MM.1S (cell line): Measurements from ENCODE around the gene C6orf62.
A peak's percentile ranks its signal among the peaks of the same experiment; 100 is the strongest.

ENCODE experiments used
- DNase-seq: peaks from one replicate; pipeline ENCODE4 v3.0.0-alpha.2; 2015
- H2AFZ ChIP-seq: fragments of 300-600 bp; sonication (generic); 2 replicates; pipeline ENCODE4 v1.6.0; 2016; ENCODE audit warnings: antibody characterized with exemption, low read length
- H3F3A ChIP-seq: fragments of 300-600 bp; sonication (generic); 2 replicates; pipeline ENCODE4 v1.6.1; 2016; ENCODE audit warnings: mild to moderate bottlenecking, antibody characterized with exemption, low read length, moderate library complexity, mixed read lengths; ENCODE audit not compliant: insufficient read depth
- H3K27ac ChIP-seq: fragments of 300-600 bp; sonication (generic); 2 replicates; pipeline ENCODE4 v1.5.1; 2016; ENCODE audit warnings: mild to moderate bottlenecking, low read length
- H3K27me3 ChIP-seq: fragments of 300-600 bp; sonication (generic); replicated peaks from 2 replicates; pipeline ENCODE4 v1.6.0; 2016; ENCODE audit warnings: low read length; ENCODE audit not compliant: insufficient read depth
- H3K36me3 ChIP-seq: fragments of 300-600 bp; sonication (generic); replicated peaks from 2 replicates; pipeline ENCODE4 v1.6.1; 2016; ENCODE audit warnings: mild to moderate bottlenecking, low read length, mixed read lengths; ENCODE audit not compliant: insufficient read depth
- H3K4me1 ChIP-seq: fragments of 300-600 bp; sonication (generic); 2 replicates; pipeline ENCODE4 v1.6.1; 2016; ENCODE audit warnings: low read length, mixed read lengths
- H3K4me2 ChIP-seq: fragments of 300-600 bp; sonication (generic); 2 replicates; pipeline ENCODE4 v1.6.0; 2016; ENCODE audit warnings: low read depth, low read length
- H3K4me3 ChIP-seq: fragments of 300-600 bp; sonication (generic); 2 replicates; pipeline ENCODE4 v1.5.1; 2016; ENCODE audit warnings: low read length, mixed read lengths
- H3K79me2 ChIP-seq: fragments of 300-600 bp; sonication (generic); 2 replicates; pipeline ENCODE4 v1.6.1; 2016; ENCODE audit warnings: mixed run types, low read length, mixed read lengths
- H3K9ac ChIP-seq: fragments of 300-600 bp; sonication (generic); 2 replicates; pipeline ENCODE4 v1.6.1; 2016; ENCODE audit warnings: low read length, mixed read lengths
- H3K9me2 ChIP-seq: fragments of 300-600 bp; sonication (generic); replicated peaks from 2 replicates; pipeline ENCODE4 v1.6.1; 2016; ENCODE audit warnings: mild to moderate bottlenecking, low read length, mixed read lengths; ENCODE audit not compliant: insufficient read depth
- H3K9me3 ChIP-seq: fragments of 300-600 bp; sonication (generic); replicated peaks from 2 replicates; pipeline ENCODE4 v1.6.1; 2016; ENCODE audit warnings: mild to moderate bottlenecking, low read length, mixed read lengths; ENCODE audit not compliant: insufficient read depth
- H4K20me1 ChIP-seq: fragments of 300-600 bp; sonication (generic); 2 replicates; pipeline ENCODE4 v1.6.1; 2016; ENCODE audit warnings: mild to moderate bottlenecking, low read length, moderate library complexity, mixed read lengths; ENCODE audit not compliant: insufficient read depth
- EZH2 ChIP-seq: fragments of 300-600 bp; sonication (generic); optimal IDR thresholded peaks from 2 replicates; pipeline ENCODE3; 2017; ENCODE audit warnings: low read depth, mild to moderate bottlenecking, antibody characterized with exemption, low read length, mixed read lengths
- EZH2phosphoT487 ChIP-seq: fragments of 300-600 bp; sonication (generic); IDR thresholded peaks from 2 replicates; pipeline ENCODE4 v1.6.1; 2018; ENCODE audit warnings: antibody characterized with exemption, low read length
- TF ChIP-seq, protein P1 (sequence below): fragments of 300-600 bp; sonication (generic); IDR thresholded peaks from 2 replicates; pipeline ENCODE4 v1.5.1; 2016; ENCODE audit warnings: antibody characterized with exemption, low read length, mixed read lengths

C6orf62 gene

DNA sequence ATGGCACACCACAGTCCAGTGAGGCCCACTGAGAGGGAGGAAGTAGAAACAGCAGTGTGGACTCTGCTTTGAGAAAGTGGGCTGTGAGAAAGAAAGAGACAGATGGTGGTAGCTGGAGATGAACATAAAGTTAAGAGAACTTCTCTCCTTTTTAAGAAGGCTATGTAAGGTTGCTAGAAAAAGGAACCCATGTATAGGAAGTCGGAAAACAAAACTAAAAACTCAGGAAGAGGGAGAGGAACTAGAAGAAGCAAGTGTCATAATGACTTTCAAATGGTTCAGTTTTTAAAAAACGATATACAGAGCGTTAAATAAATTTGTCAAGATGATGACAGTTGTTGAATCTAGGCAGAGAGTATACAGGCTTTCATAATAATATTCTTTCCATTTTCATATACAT, 30.3 kb upstream of the C6orf62 start:
- TF ChIP-seq EZH2 (no peak), EZH2phosphoT487 (no peak)
- TF ChIP-seq, protein P1, sequence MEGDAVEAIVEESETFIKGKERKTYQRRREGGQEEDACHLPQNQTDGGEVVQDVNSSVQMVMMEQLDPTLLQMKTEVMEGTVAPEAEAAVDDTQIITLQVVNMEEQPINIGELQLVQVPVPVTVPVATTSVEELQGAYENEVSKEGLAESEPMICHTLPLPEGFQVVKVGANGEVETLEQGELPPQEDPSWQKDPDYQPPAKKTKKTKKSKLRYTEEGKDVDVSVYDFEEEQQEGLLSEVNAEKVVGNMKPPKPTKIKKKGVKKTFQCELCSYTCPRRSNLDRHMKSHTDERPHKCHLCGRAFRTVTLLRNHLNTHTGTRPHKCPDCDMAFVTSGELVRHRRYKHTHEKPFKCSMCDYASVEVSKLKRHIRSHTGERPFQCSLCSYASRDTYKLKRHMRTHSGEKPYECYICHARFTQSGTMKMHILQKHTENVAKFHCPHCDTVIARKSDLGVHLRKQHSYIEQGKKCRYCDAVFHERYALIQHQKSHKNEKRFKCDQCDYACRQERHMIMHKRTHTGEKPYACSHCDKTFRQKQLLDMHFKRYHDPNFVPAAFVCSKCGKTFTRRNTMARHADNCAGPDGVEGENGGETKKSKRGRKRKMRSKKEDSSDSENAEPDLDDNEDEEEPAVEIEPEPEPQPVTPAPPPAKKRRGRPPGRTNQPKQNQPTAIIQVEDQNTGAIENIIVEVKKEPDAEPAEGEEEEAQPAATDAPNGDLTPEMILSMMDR = no peak
- no peaks in the 10 kb centered on the region for H4K20me1 ChIP-seq
- no peak overlapping the region for H2AFZ ChIP-seq
- H3K27me3 ChIP-seq = no peaks in the 10 kb centered on the region
- DNase-seq = no peak
- H3K9me2 ChIP-seq = no peaks in the 10 kb centered on the region
- H3K4me1 ChIP-seq = no peaks in the 10 kb centered on the region
- H3K4me2 ChIP-seq = no peak overlapping the region
- no peaks in the 10 kb centered on the region for H3F3A ChIP-seq
- no peak overlapping the region for H3K27ac ChIP-seq
- no peaks in the 10 kb centered on the region for H3K9me3 ChIP-seq
- H3K9ac ChIP-seq = no peak overlapping the region
- H3K4me3 ChIP-seq = no peak overlapping the region
- H3K79me2 ChIP-seq = no peaks in the 10 kb centered on the region
- no peaks in the 10 kb centered on the region for H3K36me3 ChIP-seq

DNA sequence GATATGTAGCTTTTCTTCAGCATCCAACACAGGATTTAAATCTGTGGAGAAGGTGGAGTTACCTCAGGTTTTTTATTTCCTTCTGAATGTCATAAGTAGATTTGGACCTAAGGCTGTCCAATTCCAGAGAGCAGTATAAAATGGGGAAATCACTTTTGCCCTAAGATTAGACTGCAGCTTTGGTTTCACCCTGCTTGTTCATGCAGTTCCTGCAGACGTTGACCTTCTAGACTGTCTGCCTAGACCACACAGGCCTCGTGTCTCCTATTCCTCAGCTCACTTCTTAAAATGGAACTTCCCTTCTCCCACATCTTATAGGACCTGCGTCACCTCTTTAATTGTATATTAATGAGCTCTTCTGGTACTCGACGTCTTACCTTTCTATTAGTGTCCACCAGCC, 26.0 kb upstream of the C6orf62 start:
- H3K4me3 ChIP-seq = no peak overlapping the region
- H3K4me2 ChIP-seq = no peak overlapping the region
- peaks cover 11% of the 10 kb centered on the region for H3K4me1 ChIP-seq
- peaks cover 7% of the 10 kb centered on the region; the same call in 1 of the 2 replicates for H3F3A ChIP-seq
- no peaks in the 10 kb centered on the region for H3K9me2 ChIP-seq
- TF ChIP-seq, protein P1 = no peak
- no peak for TF ChIP-seq EZH2phosphoT487
- no peak for TF ChIP-seq EZH2
- no peak overlapping the region for H3K9ac ChIP-seq
- no peak for DNase-seq
- H3K27ac ChIP-seq = no peak overlapping the region
- no peaks in the 10 kb centered on the region for H4K20me1 ChIP-seq
- H3K36me3 ChIP-seq = no peaks in the 10 kb centered on the region
- no peaks in the 10 kb centered on the region for H3K27me3 ChIP-seq
- no peaks in the 10 kb centered on the region for H3K79me2 ChIP-seq
- no peaks in the 10 kb centered on the region for H3K9me3 ChIP-seq
- H2AFZ ChIP-seq = no peak overlapping the region

GRCh38 chr6:24743944-24744335, 25.0 kb upstream of the C6orf62 start:
- no peaks in the 10 kb centered on the region for H4K20me1 ChIP-seq
- H3K4me2 ChIP-seq = peak overlapping the region; percentile 8; the same call in 1 of the 2 replicates
- H3K9me3 ChIP-seq = no peaks in the 10 kb centered on the region
- no peak overlapping the region for H3K9ac ChIP-seq
- no peak for DNase-seq
- H3K36me3 ChIP-seq = no peaks in the 10 kb centered on the region
- H3K27me3 ChIP-seq = no peaks in the 10 kb centered on the region
- peaks cover 7% of the 10 kb centered on the region; the same call in 1 of the 2 replicates for H3F3A ChIP-seq
- H3K9me2 ChIP-seq = no peaks in the 10 kb centered on the region
- no peaks in the 10 kb centered on the region for H3K79me2 ChIP-seq
- peak overlapping the region; percentile 9; the same call in 1 of the 2 replicates for H3K27ac ChIP-seq
- H2AFZ ChIP-seq = peak overlapping the region; percentile 61; the same call in 1 of the 2 replicates
- H3K4me3 ChIP-seq = no peak overlapping the region
- peaks cover 11% of the 10 kb centered on the region for H3K4me1 ChIP-seq
- TF ChIP-seq EZH2phosphoT487 (no peak), EZH2 (no peak)
- TF ChIP-seq, protein P1 = no peak
